WTC11 (cell line): ENCODE data around the gene GLYATL3. TPM values are rescaled to one million over a fixed set of nuclear protein-coding genes. Genes with fewer than 3 reads are reported as not detected.

Experiments used
- total RNA-seq: library from RNA; stranded (reverse); gene quantifications from 3 replicates; pipeline ENCODE4 v1.2.3, GENCODE V29; 2021

The GLYATL3 gene
- total RNA-seq, 1 experiment from 2014 or later = not detected

Other genes with a start within 250 kb of the GLYATL3 start
- gene MMUT, start 36.7 kb upstream of the GLYATL3 start, total RNA-seq = 11.1 to 12.5 TPM (median 11.2 TPM) in 3 replicates
- 13.1 to 14.2 TPM (median 14.0 TPM) in 3 replicates for gene CENPQ, start 36.6 kb upstream of the GLYATL3 start, total RNA-seq
- 6.5 to 14.4 TPM (median 8.2 TPM) in 3 replicates for gene C6orf141, start 50.7 kb downstream of the GLYATL3 start, total RNA-seq
- gene RHAG, start 136.9 kb downstream of the GLYATL3 start, total RNA-seq = 0.30 to 0.60 TPM (median 0.31 TPM) in 3 replicates
- not detected in 3 replicates for gene CRISP2, start 213.6 kb downstream of the GLYATL3 start, total RNA-seq
- gene CRISP3, start 244.5 kb downstream of the GLYATL3 start, total RNA-seq = not detected in 3 replicates